Esophagus squamous epithelium (tissue), 4 donors: Measurements from ENCODE around the gene TK2.

ENCODE experiments used
- POLR2A ChIP-seq, 4 donors: fragments of 450-650 bp; IDR thresholded peaks; one replicate each; pipeline ENCODE4 v1.6.1; 2017; ENCODE audit warnings: antibody characterized with exemption in 4 of 4, mild to moderate bottlenecking in 4 of 4, moderate library complexity in 3 of 4
- TF ChIP-seq, protein P1 (sequence below), 6 experiments: fragments of 450-650 bp in 4 of 6; fragments of 200-600 bp in 2 of 6; sonication (generic) in 2 of 6; IDR thresholded peaks; one replicate each; pipeline ENCODE4 v1.5.1; 2016 to 2019; ENCODE audit warnings: antibody characterized with exemption in 6 of 6, mild to moderate bottlenecking in 4 of 6, moderate library complexity in 4 of 6

DNA sequence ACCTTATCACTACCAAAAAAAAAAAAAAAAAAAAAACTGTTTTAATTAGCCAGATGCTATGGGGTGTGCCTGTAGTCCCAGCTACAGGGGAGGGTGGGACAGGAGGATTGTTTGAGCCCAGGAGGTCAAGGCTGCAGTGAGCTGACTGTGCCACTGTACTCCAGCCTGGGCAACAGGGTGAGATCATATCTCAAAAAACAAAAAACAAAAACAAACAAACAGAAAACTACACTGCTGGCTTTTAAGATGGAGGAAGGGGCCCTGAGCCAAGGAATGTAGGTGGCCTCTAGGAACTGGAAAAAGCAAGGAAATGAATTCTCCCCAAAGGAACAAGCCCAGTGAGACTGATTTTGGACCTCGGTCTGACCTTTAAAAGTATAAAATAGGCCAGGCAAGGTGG is 61.4 kb downstream of the TK2 start:
- TF ChIP-seq, protein P1, sequence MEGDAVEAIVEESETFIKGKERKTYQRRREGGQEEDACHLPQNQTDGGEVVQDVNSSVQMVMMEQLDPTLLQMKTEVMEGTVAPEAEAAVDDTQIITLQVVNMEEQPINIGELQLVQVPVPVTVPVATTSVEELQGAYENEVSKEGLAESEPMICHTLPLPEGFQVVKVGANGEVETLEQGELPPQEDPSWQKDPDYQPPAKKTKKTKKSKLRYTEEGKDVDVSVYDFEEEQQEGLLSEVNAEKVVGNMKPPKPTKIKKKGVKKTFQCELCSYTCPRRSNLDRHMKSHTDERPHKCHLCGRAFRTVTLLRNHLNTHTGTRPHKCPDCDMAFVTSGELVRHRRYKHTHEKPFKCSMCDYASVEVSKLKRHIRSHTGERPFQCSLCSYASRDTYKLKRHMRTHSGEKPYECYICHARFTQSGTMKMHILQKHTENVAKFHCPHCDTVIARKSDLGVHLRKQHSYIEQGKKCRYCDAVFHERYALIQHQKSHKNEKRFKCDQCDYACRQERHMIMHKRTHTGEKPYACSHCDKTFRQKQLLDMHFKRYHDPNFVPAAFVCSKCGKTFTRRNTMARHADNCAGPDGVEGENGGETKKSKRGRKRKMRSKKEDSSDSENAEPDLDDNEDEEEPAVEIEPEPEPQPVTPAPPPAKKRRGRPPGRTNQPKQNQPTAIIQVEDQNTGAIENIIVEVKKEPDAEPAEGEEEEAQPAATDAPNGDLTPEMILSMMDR (IDR thresholded peaks at IDR 0.05): no peak
- no peak for TF ChIP-seq POLR2A (IDR thresholded peaks at IDR 0.05)
